Stimulated activated CD4-positive, alpha-beta T cell treated with anti-CD3 and anti-CD28 coated beads, Interleukin-12 subunit alpha, Interleukin-12 subunit beta, amount 100 ng/mL, for 48 hours (primary cell): ENCODE measurements around the gene CLSTN2.

Source experiments
- DNase-seq, 3 donors: peaks; one replicate each; pipeline ENCODE4 v3.0.0-alpha.2; 2020; ENCODE audit warnings: low read depth in 2 of 3, low spot score in 1 of 3

CLSTN2 gene

GRCh38 chr3:140270329-140270728, 335.3 kb downstream of the CLSTN2 start:
- DNase-seq, result no peak

DNA sequence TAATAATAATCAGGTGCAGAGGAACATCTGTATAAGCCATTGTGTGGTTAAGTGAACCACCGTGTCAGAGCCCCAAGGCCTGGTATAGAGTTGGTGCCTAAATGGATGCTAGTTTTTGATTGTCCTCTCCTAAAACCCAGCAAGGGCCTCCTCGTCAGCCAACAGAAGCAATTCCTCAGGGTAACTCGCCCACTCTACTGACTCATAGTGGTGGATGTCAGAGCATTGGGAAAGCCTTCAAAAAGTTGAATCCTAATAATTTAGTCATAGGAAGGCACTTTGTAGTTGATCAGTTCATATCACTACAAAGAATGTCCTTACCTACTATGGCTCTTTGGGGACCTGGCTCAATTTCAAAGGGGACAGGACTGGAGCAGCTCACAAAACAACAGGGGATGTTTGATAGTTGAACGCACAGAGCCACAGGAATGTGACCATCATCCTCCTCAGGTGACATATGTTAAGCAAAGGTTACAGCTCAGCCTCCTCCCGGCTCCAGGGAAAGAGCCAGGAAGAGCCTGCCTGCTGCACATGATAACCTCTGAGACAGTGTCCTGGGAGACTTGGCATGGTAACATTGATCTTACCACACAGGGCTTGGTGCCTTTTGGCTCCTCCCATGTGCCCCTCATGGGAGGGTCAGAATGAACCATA, 338.7 kb downstream of the CLSTN2 start:
- DNase-seq, result no peak

DNA sequence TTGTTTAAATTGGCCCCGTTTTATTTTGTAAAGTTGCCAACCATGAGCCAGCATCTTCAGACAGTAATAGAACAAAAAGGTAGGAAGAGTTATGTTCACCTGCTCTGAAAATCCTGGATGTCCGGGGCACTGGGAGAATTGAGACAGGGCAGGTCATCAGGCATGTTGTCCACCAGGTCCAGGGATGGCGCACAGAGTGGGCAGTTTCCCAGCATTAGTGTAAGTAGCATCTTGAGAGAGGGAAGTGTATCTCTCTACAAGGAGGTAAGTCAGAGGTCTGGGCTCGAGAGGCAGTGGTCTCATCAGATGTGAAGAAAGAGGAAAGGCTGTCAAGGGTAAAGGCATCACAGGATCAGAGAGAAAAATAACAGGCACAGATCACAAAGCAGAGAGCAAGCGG, 339.4 kb downstream of the CLSTN2 start:
- DNase-seq, result no peak

- no peak for DNase-seq
These were observed 341.7 kb downstream of the CLSTN2 start for GRCh38 chr3:140276703-140277102.

- no peak for DNase-seq
These were observed 342.9 kb downstream of the CLSTN2 start for GRCh38 chr3:140277886-140278285.

DNA sequence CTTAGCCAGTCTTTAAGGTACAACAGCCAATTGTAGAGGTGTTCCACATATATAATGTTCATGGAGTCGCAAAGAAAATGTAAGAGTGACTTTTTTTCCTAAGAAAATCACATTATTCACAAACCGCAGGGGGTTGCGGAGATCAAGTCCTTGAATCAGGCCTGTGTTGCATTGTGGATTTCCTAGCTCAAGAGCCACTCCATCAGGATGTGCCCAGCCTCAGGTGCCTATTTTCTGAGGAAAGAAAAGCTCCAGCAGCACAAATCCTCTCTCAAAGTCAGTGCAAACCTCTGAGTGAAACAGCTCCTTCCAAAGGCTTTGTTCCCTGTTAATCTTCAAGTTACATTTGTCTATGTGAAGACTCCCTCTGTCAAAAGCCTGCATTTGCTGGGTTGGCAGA, 349.4 kb downstream of the CLSTN2 start:
- no peak for DNase-seq

DNA sequence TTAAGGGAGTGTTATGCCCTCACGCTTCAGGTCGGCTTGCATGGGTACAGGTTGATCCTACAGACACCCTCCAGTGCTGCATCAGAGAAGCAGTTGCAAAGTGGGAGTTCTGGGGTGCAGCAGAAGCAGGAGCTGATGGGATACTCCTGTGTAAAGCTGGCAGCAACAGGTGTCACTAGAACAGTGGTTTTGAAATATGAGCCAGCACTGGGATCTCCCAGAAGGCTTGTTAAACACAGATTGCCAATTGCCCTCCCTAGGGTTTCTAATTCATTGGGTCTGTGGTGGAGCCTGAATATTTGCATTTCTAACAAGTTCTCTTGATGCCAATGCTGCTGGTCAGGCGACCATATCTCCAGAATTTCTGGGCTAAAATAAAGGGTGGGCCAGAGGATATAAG, 350.4 kb downstream of the CLSTN2 start:
- DNase-seq, result no peak

DNA sequence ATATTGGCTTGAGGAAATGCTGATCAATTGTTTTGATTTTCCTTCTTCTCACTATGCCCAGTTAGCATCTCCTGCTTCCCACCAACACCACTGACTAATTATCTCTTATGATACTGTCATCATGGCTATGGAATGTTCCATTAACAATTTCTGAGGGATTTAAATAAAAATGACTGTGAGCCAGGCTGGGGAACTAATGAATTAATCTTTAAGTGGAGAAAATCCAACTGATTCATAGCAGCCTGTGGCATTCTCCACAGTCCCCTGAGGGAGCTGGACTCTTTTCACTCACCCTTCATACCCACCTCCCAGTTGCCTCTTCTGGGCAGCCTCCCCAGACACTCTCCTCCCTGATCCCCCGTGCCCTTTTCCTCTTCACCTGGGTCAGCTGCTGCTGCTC, 353.6 kb downstream of the CLSTN2 start:
- DNase-seq, result no peak

GRCh38 chr3:140290105-140290504, 355.1 kb downstream of the CLSTN2 start:
- DNase-seq, result no peak

GRCh38 chr3:140292170-140292569, 357.2 kb downstream of the CLSTN2 start:
- no peak for DNase-seq

GRCh38 chr3:140292684-140293083, 357.7 kb downstream of the CLSTN2 start:
- DNase-seq, result no peak

GRCh38 chr3:140294058-140294457, 359.1 kb downstream of the CLSTN2 start:
- no peak for DNase-seq

DNA sequence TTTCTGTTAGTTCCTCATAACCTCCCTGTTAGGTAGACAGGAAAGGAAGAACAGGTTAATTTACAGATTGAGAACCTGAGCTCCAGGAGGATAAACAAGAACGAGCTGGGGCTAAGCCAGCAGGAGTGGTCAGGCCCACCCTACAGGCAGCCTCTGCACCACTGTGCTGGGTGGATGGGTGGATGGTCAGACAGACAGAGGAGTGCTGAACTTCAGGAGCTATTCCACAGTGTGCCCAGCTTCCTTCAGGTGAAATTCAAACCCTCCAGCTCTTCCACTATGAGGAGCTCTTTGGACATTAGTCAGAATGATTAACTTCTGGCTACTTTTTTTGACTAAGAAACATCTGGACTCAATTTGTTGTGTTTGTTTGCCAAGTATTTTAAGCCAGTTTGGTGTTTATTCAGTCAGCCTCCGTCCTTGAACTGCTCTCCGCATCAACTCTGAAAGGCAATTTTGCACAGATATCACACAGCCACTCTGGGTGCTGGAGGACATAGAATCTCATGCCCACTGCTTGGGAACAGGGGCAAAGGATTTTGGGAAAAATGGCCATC, 361.9 kb downstream of the CLSTN2 start:
- no peak for DNase-seq

GRCh38 chr3:140298043-140298442, 363.1 kb downstream of the CLSTN2 start:
- DNase-seq, result no peak

DNA sequence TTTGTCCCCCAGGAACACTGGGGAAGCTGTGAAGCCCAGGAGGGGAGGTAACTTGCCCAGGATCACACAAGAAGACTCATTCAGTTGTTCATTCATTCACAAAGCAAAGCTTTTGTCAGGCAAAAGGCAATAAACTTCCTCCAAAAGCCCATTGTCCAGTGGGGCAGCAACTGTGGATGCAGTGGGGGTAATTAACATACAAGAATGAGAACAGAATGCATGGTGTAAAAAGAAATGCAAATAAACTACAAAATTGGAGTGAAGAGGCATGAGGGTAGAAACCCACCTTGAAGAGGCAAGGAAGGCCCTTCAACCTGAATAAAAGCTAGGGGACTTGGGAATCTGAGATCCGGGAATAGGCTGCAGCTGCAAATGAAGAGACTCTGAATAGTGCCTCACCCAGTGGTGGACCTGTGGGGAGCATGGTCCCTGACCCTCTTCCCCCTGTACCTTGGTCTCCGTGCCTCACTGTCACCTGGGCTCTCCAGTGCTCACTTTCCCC, 363.6 kb downstream of the CLSTN2 start:
- no peak for DNase-seq

- DNase-seq, result no peak
These were observed 368.9 kb downstream of the CLSTN2 start for GRCh38 chr3:140303875-140304274.

DNA sequence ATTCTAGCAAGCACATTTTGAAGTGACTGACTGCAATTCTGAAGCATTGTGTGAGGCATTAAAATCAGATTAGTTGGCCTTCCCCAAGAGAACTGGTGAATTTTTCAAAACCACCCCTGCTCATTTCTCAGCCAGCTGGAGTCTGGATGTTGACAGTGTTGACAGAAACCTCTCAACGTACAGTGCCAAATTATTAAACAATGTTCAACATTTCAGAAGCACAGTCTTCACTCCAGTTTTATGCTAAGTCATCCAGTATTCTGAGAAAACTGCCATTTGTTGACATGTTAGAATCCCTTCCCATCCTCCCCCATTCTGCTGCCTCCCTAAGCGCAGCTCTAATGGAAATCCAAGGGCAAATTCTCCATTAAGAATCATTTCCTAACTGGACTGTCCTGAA, 373.6 kb downstream of the CLSTN2 start:
- DNase-seq, result no peak

- no peak for DNase-seq
These were observed 376.4 kb downstream of the CLSTN2 start for GRCh38 chr3:140311428-140311827.

GRCh38 chr3:140315955-140316354, 381.0 kb downstream of the CLSTN2 start:
- DNase-seq, result no peak

GRCh38 chr3:140316466-140316865, 381.5 kb downstream of the CLSTN2 start:
- no peak for DNase-seq

DNA sequence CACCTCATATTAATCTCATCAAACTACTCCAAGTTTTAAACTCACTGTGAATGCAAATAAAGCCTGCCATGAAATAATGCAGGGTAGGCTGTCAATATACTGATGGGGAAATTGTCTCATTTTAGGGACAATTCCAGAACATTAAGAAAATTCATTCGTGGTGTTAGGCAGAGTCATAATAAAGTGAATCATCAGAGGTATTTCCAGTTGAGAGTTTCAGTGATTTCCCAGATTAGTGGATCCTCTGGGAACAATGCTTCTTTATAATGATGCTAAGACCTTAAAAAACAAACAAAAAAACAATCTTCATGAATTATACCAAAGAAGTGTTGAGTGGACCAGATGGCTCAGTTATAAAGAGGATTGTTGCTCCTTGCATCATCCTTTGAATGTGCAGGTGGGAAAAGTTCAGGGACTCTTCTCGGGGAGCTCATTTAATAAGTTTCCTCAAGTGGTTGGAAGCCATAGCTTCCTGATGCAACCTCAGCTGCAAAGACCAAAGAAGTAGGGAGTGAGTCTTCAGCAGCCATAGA, 381.9 kb downstream of the CLSTN2 start:
- DNase-seq, result no peak

- no peak for DNase-seq
These were observed 384.8 kb downstream of the CLSTN2 start for GRCh38 chr3:140319739-140320138.

DNA sequence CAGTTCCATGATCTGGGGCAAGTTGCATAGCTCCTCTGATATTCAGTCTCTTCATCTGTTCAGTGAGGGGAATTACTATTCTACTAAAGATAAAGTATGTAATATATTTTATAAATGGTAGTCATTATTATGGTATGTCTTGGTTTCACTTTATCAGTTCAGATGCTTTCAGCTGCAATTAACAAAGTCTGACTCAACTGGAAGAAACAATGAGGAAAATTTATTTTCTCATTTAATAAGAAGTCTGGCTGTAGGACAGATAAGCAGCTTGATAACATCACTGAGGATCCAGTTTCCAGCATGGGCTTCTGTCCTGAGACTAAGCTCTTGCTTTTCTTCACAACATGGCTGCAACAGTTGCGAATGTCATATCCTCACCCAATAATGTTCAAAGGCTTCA, 388.6 kb downstream of the CLSTN2 start:
- DNase-seq, result no peak
